HFFc6 (cell line): ENCODE data around the gene HDGFL2. TPM values are rescaled to one million over a fixed set of nuclear protein-coding genes. Genes with fewer than 3 reads are reported as not detected.

Source experiments
- DNase-seq: peaks from one replicate; pipeline ENCODE4 v3.0.0-alpha.2; 2018
- H3K27ac Mint-ChIP-seq: 2 replicates; pipeline ENCODE4 v1.8.0; 2020; ENCODE audit warnings: mild to moderate bottlenecking, mixed read lengths
- H3K27me3 Mint-ChIP-seq: 2 replicates; pipeline ENCODE4 v1.8.0; 2021; ENCODE audit warnings: mild to moderate bottlenecking, moderate library complexity, mixed read lengths; ENCODE audit not compliant: insufficient read depth
- H3K36me3 Mint-ChIP-seq: 2 replicates; pipeline ENCODE4 v1.8.0; 2021; ENCODE audit warnings: low read depth, mixed read lengths
- H3K4me1 Mint-ChIP-seq: 2 replicates; pipeline ENCODE4 v1.8.0; 2020; ENCODE audit warnings: low read depth, mixed read lengths
- H3K4me3 Mint-ChIP-seq: 2 replicates; pipeline ENCODE4 v1.8.0; 2020; ENCODE audit warnings: mild to moderate bottlenecking, moderate library complexity, mixed read lengths
- H3K9me3 Mint-ChIP-seq: 2 replicates; pipeline ENCODE4 v1.8.0; 2020; ENCODE audit warnings: mild to moderate bottlenecking, mixed read lengths
- total RNA-seq, 6 experiments: library from RNA; stranded (reverse); fragmentation: NEBNext Ultra II Directional; extraction: Animal tissue kit (Norgen Biotek cat#: 25700); gene quantifications; 2 replicates in 1 of 6; 3 replicates in 5 of 6; pipeline ENCODE4 v1.2.3, GENCODE V29; 2021
- TF ChIP-seq, protein P1 (sequence below): fragments of 200-600 bp; sonication (generic); IDR thresholded peaks from 2 replicates; pipeline ENCODE4 v1.5.0; 2021; ENCODE audit warnings: antibody characterized with exemption, mild to moderate bottlenecking

The HDGFL2 gene
- total RNA-seq, 6 experiments from 2014 or later: 68.0 to 79.6 (median 74.2) TPM

- TF ChIP-seq, protein P1, sequence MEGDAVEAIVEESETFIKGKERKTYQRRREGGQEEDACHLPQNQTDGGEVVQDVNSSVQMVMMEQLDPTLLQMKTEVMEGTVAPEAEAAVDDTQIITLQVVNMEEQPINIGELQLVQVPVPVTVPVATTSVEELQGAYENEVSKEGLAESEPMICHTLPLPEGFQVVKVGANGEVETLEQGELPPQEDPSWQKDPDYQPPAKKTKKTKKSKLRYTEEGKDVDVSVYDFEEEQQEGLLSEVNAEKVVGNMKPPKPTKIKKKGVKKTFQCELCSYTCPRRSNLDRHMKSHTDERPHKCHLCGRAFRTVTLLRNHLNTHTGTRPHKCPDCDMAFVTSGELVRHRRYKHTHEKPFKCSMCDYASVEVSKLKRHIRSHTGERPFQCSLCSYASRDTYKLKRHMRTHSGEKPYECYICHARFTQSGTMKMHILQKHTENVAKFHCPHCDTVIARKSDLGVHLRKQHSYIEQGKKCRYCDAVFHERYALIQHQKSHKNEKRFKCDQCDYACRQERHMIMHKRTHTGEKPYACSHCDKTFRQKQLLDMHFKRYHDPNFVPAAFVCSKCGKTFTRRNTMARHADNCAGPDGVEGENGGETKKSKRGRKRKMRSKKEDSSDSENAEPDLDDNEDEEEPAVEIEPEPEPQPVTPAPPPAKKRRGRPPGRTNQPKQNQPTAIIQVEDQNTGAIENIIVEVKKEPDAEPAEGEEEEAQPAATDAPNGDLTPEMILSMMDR: no peak
- DNase-seq: no peak
- Mint-ChIP-seq H3K9me3 (no peaks in the 10 kb centered on the region), H3K27ac (no peak overlapping the region), H3K27me3 (no peaks in the 10 kb centered on the region; the same call in 1 of the 2 replicates), H3K36me3 (peaks cover 25% of the 10 kb centered on the region), H3K4me3 (no peak overlapping the region), H3K4me1 (no peaks in the 10 kb centered on the region)
Observed at GRCh38 chr19:4434391-4434790, 37.7 kb upstream of the HDGFL2 start.

- Mint-ChIP-seq H3K36me3 (peaks cover 18% of the 10 kb centered on the region; the same call in 1 of the 2 replicates), H3K27ac (no peak overlapping the region), H3K4me3 (no peak overlapping the region), H3K9me3 (no peaks in the 10 kb centered on the region), H3K27me3 (no peaks in the 10 kb centered on the region; the same call in 1 of the 2 replicates), H3K4me1 (no peaks in the 10 kb centered on the region; the same call in 1 of the 2 replicates)
- TF ChIP-seq, protein P1: no peak
- no peak for DNase-seq
Observed at GRCh38 chr19:4436231-4436630, 35.9 kb upstream of the HDGFL2 start.

GRCh38 chr19:4437103-4437502 lies 35.0 kb upstream of the HDGFL2 start:
- Mint-ChIP-seq H3K4me1 (no peaks in the 10 kb centered on the region; the same call in 1 of the 2 replicates), H3K27me3 (no peaks in the 10 kb centered on the region; the same call in none of the 2 replicates), H3K36me3 (peaks cover 15% of the 10 kb centered on the region; the same call in 1 of the 2 replicates), H3K4me3 (no peak overlapping the region), H3K27ac (no peak overlapping the region), H3K9me3 (no peaks in the 10 kb centered on the region)
- TF ChIP-seq, protein P1: no peak
- DNase-seq: no peak

- no peaks in the 10 kb centered on the region; the same call in 1 of the 2 replicates for H3K4me1 Mint-ChIP-seq
- peaks cover 12% of the 10 kb centered on the region for H3K27me3 Mint-ChIP-seq
- no peak overlapping the region for H3K4me3 Mint-ChIP-seq
- H3K9me3 Mint-ChIP-seq: no peaks in the 10 kb centered on the region
- H3K36me3 Mint-ChIP-seq: peaks cover 15% of the 10 kb centered on the region; the same call in 1 of the 2 replicates
- no peak for DNase-seq
- TF ChIP-seq, protein P1: no peak
- no peak overlapping the region; the same call in 1 of the 2 replicates for H3K27ac Mint-ChIP-seq
Observed at GRCh38 chr19:4439243-4439642, 32.9 kb upstream of the HDGFL2 start.

DNA sequence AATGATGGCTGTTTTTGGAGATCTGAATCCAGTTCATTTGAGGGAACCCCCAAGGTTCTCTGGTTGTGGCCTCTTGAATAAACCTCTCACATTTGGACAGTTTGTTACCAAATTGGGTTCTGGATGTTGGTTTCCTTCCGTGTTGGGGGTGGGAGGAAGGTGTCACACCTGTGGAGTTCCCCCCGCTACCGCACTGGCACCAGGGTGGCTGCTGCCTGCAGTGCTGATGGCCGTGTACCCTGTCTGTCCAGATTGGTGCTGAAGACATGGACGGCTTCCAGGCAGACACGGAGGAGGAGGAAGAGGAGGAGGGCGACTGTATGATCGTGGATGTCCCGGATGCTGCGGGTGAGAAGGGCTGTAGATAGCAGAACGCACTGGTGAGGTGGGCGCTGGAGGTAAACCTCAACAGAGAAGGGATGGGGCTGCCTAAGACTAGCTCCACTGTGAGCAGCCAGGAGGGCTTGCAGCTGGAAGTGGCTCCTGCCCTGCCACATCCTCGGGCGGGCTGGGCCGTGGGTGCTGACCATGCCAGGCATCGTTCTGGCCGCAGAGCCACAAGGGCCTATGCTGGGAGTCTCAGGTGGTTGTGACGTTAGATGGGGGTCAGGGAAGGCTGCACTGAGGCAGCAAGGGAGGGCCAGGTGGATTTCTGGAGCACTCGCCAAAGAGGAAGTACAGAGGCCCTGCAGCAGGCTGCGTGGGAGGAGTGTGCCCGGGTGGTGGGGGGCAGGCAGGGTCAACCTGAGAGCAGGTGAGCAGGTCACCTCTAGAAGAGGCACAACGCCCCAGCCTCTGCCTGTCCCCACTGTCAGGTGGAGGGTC lies 29.9 kb upstream of the HDGFL2 start:
- DNase-seq: no peak
- Mint-ChIP-seq H3K36me3 (peaks cover 13% of the 10 kb centered on the region; the same call in 1 of the 2 replicates), H3K4me1 (no peaks in the 10 kb centered on the region; the same call in 1 of the 2 replicates), H3K27me3 (peaks cover 12% of the 10 kb centered on the region), H3K4me3 (no peak overlapping the region), H3K9me3 (no peaks in the 10 kb centered on the region), H3K27ac (no peak overlapping the region; the same call in 1 of the 2 replicates)
- TF ChIP-seq, protein P1: no peak
